ENCODE data around the gene ACAP2.

Gene ACAP2

GRCh38 chr3:195250473-195251251, 192.2 kb downstream of the ACAP2 start:
- no peak overlapping the region for H3K4me3 ChIP-seq (ENCODE audit: low read depth, low read length)
- no peak for DNase-seq (ENCODE audit: low read depth)
- TF ChIP-seq MAX (IDR thresholded peaks at IDR 0.05; ENCODE audit: low read depth, low read length) (no peak), MYC (IDR thresholded peaks at IDR 0.05; ENCODE audit: low read depth, low read length) (no peak), POLR2A (IDR thresholded peaks at IDR 0.05; ENCODE audit: extremely low read depth, insufficient read length) (no peak), CTCF (IDR thresholded peaks at IDR 0.05; ENCODE audit: low read depth, low read length) (no peak)

DNA sequence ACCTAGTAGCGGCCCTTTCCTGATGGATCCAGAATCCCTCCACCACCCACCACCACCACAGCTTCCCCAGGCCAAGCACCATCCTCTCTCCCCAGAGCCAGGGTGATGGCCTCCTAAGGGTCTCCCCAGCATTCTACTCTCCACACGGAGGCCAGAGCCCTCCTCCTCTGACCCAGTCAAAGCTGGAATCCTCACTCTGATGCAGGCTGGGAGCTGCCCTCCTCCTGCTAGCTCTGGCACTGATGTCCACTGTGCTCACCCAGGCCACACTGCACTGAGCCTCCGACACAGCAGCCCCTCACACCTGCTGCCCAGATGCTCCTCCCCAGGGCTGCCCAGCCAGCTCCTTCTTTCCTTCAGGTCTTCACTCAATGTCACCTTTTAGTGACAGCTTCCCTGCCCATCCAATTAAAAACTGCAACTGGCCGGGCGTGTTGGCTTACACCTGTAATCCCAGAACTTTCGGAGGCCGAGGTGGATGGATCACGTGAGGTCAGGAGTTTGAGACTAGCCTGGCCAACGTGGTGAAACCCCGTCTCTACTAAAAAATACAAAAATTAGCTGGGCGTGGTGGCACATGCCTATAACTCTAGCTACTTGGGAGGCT, 192.9 kb downstream of the ACAP2 start:
- no peak overlapping the region for H3K4me3 ChIP-seq (ENCODE audit: low read depth, low read length)
- no peak for DNase-seq (ENCODE audit: low read depth)

DNA sequence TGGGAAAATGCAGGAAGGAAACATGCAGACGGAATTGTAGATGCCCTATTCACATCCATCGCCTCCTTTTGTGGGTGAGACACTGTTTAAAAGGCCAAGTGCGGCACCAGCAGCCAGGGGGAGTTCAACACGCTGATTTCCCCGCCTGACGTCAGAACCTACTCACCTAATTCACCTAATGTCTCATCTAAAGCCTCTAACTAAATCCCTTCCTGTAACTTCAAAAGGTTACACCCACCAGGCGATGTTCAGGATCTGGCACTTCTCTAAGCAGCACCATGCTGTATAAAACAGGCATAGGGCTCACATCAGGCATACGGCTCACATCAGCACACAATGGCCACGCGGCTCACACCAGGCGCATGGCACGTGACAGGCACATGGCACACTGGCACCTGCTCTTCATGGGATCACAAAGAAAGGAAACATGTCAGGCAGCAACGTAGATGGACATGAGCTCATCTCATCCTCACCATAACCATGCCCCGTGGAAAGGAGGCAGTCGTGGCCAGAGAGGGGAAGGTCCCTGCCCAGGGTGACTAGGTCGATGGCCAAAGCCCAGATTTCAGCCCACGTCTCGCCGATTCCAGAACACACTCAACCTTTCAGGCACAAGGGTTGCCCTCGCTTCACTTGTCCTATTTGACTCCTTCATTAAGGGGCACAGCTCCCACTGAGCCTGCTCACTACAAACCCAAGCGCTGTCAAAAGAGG, 193.6 kb downstream of the ACAP2 start:
- H3K4me3 ChIP-seq (ENCODE audit: low read depth, low read length) = no peak overlapping the region
- TF ChIP-seq CTCF (IDR thresholded peaks at IDR 0.05; ENCODE audit: low read depth, low read length) (no peak), MYC (IDR thresholded peaks at IDR 0.05; ENCODE audit: low read depth, low read length) (no peak), MAX (IDR thresholded peaks at IDR 0.05; ENCODE audit: low read depth, low read length) (no peak), POLR2A (IDR thresholded peaks at IDR 0.05; ENCODE audit: extremely low read depth, insufficient read length) (no peak)
- no peak for DNase-seq (ENCODE audit: low read depth)

More for the DNA sequence above, 192.9 kb downstream of the ACAP2 start:
- no peak for TF ChIP-seq MYC (IDR thresholded peaks at IDR 0.05; ENCODE audit: low read depth, low read length)
- TF ChIP-seq CTCF (IDR thresholded peaks at IDR 0.05; ENCODE audit: low read depth, low read length) = no peak
- TF ChIP-seq POLR2A (IDR thresholded peaks at IDR 0.05; ENCODE audit: extremely low read depth, insufficient read length) = no peak
- TF ChIP-seq MAX (IDR thresholded peaks at IDR 0.05; ENCODE audit: low read depth, low read length) = no peak

GRCh38 chr3:195248281-195248680, 194.5 kb downstream of the ACAP2 start:
- DNase-seq (ENCODE audit: low read depth) = no peak
- H3K4me3 ChIP-seq (ENCODE audit: low read depth, low read length) = no peak overlapping the region
- TF ChIP-seq CTCF (IDR thresholded peaks at IDR 0.05; ENCODE audit: low read depth, low read length) = no peak
- no peak for TF ChIP-seq POLR2A (IDR thresholded peaks at IDR 0.05; ENCODE audit: extremely low read depth, insufficient read length)
- TF ChIP-seq MAX (IDR thresholded peaks at IDR 0.05; ENCODE audit: low read depth, low read length) = no peak
- no peak for TF ChIP-seq MYC (IDR thresholded peaks at IDR 0.05; ENCODE audit: low read depth, low read length)

GRCh38 chr3:195247863-195248189, 195.0 kb downstream of the ACAP2 start:
- no peak overlapping the region for H3K4me3 ChIP-seq (ENCODE audit: low read depth, low read length)
- DNase-seq (ENCODE audit: low read depth) = peak; percentile 35
- no peak for TF ChIP-seq POLR2A (IDR thresholded peaks at IDR 0.05; ENCODE audit: extremely low read depth, insufficient read length)
- TF ChIP-seq CTCF (IDR thresholded peaks at IDR 0.05; ENCODE audit: low read depth, low read length) = no peak
- no peak for TF ChIP-seq MYC (IDR thresholded peaks at IDR 0.05; ENCODE audit: low read depth, low read length)

Measured in NB4 (cell line).